ENCODE measurements around the gene EDC3. TPM values are rescaled to one million over a fixed set of nuclear protein-coding genes. Genes with fewer than 3 reads are reported as not detected.

The EDC3 gene
- total and polyA plus RNA-seq, 9 of the 15 experiments (the other 6 are each of a cell fraction or from before 2014, with no cell fraction given), result 11.7 to 63.9 (median 32.8) TPM

GRCh38 chr15:74614744-74615507 is 80.9 kb downstream of the EDC3 start (continued):
- TF ChIP-seq ZBTB9 (CRISPR knock-in tag; IDR thresholded peaks at IDR 0.05) (no peak), PML (IDR thresholded peaks at IDR 0.05; ENCODE audit: low read length) (peak; percentile 10; the same call in 1 of the 2 replicates), SREBF1 (IDR thresholded peaks at IDR 0.05; ENCODE audit: borderline replicate concordance, low read depth, low read length) (no peak), MLLT1 (IDR thresholded peaks at IDR 0.05) (no peak), HNRNPUL1 (IDR thresholded peaks at IDR 0.05; ENCODE audit: low read length) (no peak), NFYB (IDR thresholded peaks at IDR 0.05; ENCODE audit: extremely low read depth, insufficient read length) (no peak), MEF2A (IDR thresholded peaks at IDR 0.05; ENCODE audit: control insufficient read depth, low read depth, low read length) (no peak), ETV1 (tag; conservative IDR thresholded peaks at IDR 0.05; ENCODE audit: low read depth) (peak; percentile 34; the same call in 1 of the 2 replicates), ZBTB1 (CRISPR knock-in tag; IDR thresholded peaks at IDR 0.05; ENCODE audit: borderline replicate concordance, low read depth) (no peak), ZNF79 (CRISPR knock-in tag; IDR thresholded peaks at IDR 0.05; ENCODE audit: low read depth) (no peak), ELF1 (tag; IDR thresholded peaks at IDR 0.05) (no peak), ZNF644 (tag; IDR thresholded peaks at IDR 0.05; ENCODE audit: low read depth) (no peak), NRF1 (conservative IDR thresholded peaks at IDR 0.05 in 1 of 2, IDR thresholded peaks at IDR 0.05 in 1 of 2) (peak; percentile 75 to 80), POLR3A (IDR thresholded peaks at IDR 0.05; ENCODE audit: borderline replicate concordance, extremely low read depth, insufficient read depth, insufficient read length) (no peak), MED1 (CRISPR knock-in tag; IDR thresholded peaks at IDR 0.05; ENCODE audit: borderline replicate concordance) (no peak), MYC (IDR thresholded peaks at IDR 0.05; ENCODE audit: low read depth, low read length) (no peak; the same call in 1 of the 2 replicates), MYC (CRISPR knock-in tag; IDR thresholded peaks at IDR 0.05; ENCODE audit: borderline replicate concordance, low read depth) (peak; percentile 77; the same call in 1 of the 2 replicates), MTA2 (IDR thresholded peaks at IDR 0.05; ENCODE audit: low read depth) (no peak), ZNF507 (tag; conservative IDR thresholded peaks at IDR 0.05) (no peak), CBFB (CRISPR knock-in tag; IDR thresholded peaks at IDR 0.05) (0 out of 2 replicates have a peak, but pooled peaks have one; percentile 12), GMEB1 (CRISPR knock-in tag; IDR thresholded peaks at IDR 0.05) (no peak), GTF2E2 (tag; IDR thresholded peaks at IDR 0.05) (no peak), PCBP2 (IDR thresholded peaks at IDR 0.05; ENCODE audit: low read depth, low read length, poor library complexity, severe bottlenecking) (no peak), ZNF696 (CRISPR knock-in tag; conservative IDR thresholded peaks at IDR 0.05) (no peak)

All from K562 (cell line).